ENCODE measurements around the gene COA4. TPM values are rescaled to one million over a fixed set of nuclear protein-coding genes. Genes with fewer than 3 reads are reported as not detected.
A peak's percentile ranks its signal among the peaks of the same experiment; 100 is the strongest.

The COA4 gene
- total RNA-seq, 1 donor from 2014 or later, result 64.0 TPM

DNA sequence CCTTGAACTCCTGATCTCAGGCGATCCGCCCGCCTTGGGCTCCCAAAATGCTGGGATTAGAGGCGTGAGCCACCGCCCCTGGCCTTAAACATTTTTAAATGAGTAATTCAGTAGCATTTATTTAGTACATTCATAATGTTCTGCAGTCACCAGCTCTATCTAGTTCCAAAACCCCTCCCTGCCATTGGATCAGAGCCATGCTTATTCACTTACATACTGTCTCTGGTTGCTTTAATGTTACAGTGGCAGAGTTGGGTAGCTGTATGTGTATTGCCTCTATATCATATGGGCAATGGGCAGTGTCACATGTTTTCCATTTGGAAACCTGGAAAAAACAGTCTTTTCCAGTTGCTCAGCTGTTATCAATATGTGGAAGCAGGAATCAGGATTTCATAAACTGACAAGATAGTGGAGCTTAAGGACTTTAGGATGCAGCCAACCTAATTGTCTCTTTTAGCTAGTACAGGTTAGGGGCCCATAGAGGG is 10.5 kb downstream of the COA4 start:
- DNase-seq (ENCODE audit: low read depth), result peak; percentile 7

DNA sequence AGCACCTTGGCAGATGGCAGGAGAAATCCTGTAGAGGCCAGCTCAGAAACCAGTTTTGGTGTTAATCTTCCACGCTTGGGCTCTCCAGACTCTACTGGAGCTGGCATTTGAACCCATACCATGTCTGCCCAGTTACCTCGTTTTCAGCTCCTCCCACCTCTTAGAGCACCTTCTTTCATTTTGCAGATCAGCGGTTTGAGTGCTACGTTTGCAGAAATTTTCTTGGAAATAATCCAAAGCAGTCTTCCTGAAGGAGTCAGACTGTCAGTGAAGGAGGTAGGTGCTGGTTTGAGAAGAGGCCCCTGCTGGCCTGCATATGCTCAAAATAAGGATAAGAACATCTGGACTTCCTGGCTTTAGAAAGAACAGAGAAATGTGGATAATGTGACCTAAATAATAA is 13.7 kb downstream of the COA4 start:
- DNase-seq (ENCODE audit: low read depth), result no peak

DNA sequence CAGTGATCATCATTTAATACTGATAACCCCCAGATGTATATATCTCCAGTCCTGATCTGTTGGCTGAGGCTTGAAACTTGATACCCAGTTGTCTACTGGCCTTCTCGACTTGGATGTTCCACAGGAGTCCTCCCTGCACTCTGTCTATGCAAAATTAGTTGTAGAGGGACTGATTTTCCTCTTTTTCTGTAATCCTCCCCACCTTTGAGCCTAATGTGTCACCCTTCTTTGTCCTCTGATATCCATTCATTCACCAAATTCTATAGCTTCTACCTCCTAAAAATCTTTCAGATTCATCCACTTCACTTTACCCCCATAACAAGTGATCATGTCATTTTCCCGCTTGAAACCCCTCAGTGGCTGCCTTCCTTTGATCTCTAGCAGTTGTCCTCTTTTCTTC is 16.4 kb downstream of the COA4 start:
- no peak for DNase-seq (ENCODE audit: low read depth)

DNA sequence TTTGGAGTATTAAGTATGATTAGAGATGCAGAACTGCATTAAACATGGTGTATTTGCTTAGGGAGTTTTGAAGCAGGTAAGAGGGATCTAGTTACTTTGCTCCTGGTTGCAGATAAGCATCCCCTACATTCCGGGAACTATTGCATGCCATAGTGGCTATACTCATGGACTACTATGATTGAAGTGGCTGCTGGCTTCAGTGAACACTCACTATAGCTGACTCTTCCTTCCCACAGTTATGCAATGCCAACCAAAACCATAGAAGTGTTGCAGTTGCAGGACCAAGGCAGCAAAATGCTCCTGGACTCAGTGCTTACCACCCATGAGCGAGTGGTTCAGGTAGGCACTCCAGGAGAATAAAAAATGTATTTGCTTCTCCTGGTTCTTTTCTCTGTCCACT is 17.0 kb downstream of the COA4 start:
- peak; percentile 75 for DNase-seq (ENCODE audit: low read depth)

DNA sequence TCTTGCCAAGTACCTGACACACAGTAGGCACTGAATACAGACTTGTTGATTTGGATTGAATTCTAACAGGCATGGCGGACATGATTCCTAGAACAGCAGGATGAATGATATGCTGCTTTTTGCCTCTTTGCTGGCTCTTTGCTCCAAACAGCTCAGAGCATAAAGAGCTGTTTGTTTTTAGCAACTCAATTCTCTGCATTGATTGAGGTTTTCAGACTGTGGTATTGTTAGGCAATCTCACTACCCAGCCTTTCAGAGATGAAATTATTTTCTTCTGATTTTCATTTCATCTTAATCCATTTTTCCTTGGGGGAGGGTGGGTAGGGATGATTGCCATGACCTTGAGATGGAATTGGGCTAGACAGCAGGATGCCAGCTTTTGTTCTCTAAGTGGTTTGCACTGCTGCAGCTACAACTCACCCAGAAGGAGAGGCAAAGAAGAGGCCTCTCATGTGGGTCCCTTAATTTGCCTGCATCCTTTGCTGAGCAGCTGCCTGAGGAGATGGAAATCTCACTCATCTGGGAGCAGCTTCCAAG is 20.5 kb downstream of the COA4 start:
- DNase-seq (ENCODE audit: low read depth), result no peak

DNA sequence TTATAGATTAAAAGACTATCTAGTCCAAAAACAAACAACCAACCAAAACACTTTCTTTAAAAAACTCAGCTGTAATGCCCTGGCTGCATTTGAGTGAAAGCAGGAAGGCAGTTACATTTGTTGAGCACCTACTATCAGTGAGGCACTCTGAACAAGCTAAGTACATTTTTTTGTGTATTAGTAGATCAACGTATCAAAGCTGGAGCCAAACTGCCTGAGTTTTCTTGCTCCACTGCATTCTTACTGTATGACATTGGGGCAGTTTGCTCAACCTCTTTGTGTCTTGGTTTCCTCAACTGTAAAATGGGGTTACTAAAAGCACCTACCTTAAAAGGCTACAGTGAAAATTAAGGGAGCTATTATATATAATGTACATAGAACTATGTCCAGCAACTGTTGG is 22.0 kb downstream of the COA4 start:
- no peak for DNase-seq (ENCODE audit: low read depth)

DNA sequence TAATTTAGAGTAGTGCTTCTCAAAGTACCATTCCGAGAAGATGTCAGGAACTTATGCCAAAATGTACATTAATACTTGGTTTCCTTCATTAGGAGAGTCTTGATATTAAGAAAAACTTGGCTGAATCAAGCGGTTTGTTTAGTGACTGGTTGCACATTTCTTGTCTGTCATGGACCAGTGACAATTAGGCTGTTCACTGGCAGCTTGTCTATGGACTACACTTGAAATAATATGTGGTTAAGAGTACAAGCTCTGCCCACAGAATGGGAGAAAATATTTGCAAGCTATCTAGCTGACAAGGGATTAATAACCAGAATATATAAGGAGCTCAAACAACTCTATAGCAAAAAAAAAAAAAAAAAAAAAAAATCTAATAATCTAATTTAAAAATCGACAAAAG is 24.6 kb downstream of the COA4 start:
- no peak for DNase-seq (ENCODE audit: low read depth)

GRCh38 chr11:73851046-73851764 is 25.4 kb downstream of the COA4 start:
- DNase-seq (ENCODE audit: low read depth), result no peak

DNA sequence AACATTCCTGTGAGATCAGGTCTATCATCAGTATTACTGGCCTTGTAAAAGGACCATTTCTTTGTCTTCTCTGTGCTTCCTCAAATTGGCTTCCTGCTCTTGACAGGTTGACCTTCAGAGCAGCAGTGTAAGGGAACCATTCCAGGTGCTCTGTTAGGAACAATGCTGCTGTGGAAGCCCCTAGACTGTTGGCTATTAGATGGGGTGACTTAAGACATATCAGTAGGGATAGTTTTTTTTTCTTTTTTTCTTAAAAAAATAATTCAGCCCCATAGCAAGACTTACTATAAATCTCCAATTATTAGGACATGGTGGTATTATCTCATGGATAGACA is 37.6 kb downstream of the COA4 start:
- DNase-seq (ENCODE audit: low read depth), result no peak

DNA sequence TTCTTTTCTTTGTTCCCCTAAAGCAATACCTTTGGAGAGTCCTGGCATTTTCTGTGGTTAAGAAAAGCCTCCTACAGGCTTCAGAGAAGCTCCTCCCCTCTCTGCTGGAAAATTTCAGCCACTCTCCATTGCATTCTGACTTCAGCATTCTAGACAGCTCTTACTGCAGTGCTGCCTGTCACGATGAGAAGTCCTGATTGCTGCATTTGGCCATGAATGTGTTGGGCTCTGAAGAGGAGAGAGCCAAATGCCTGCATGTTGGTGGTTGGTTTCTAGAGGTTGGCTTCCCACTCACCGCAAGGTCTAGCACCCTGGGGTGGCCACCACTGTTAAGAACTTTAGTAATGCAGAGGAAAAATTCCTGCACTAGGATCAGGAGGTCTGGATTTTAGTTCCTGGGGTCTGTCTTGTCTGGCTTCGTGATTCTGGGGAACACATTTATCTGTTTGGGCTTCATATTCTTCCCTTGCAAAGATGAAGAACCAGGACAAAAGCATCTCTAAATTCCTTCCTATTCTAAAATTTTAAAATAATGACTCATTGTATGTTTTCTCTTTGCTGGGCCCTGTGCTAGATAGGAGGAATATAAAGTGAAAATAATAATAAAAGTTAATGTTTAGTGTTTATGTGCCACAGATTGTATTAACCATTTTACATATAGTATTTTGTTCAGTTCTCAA is 38.1 kb downstream of the COA4 start:
- peak; percentile 75 for DNase-seq (ENCODE audit: low read depth)

GRCh38 chr11:73833067-73833466 is 43.6 kb downstream of the COA4 start:
- DNase-seq (ENCODE audit: low read depth), result no peak

DNA sequence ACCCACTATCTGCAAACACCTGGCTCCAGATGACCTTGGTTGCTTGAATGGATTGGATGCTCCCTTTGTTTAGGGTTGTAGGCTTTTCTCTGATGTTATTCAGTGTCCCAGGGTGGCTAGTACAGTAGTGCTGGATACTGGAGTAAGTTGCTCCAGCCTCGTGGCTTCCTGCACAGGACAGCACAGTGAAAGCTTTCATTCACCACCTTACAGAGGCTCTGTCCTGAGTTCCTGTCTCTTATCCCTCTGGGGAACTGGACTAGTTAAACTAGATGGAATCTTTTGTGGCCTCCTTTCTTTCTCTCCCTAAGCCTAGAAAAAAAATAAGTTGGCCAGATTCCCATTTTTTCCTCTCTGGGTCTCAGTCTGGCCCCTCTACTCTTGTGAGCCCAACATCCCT is 46.4 kb downstream of the COA4 start:
- no peak for DNase-seq (ENCODE audit: low read depth)

Other genes starting within 250 kb of the COA4 start
- gene PLEKHB1, start 230.3 kb downstream of the COA4 start, total RNA-seq, result 3.5 and 4.2 TPM in 2 replicates
- 212 and 254 TPM in 2 replicates for gene RAB6A, start 115.8 kb downstream of the COA4 start, total RNA-seq
- 17.7 and 22.1 TPM in 2 replicates for gene MRPL48, start 89.0 kb downstream of the COA4 start, total RNA-seq
- 13.9 and 22.0 TPM in 2 replicates for gene PAAF1, start 153 bp upstream of the COA4 start, total RNA-seq
- 0.35 and 1.4 TPM in 2 replicates for gene DNAJB13, start 74.2 kb upstream of the COA4 start, total RNA-seq
- gene UCP2, start 106.0 kb upstream of the COA4 start, total RNA-seq, result 13.7 and 48.6 TPM in 2 replicates
- gene UCP3, start 132.2 kb upstream of the COA4 start, total RNA-seq, result 0.17 and 1.1 TPM in 2 replicates